Measurements from ENCODE around the gene TESK1. TPM values are rescaled to one million over a fixed set of nuclear protein-coding genes. Genes with fewer than 3 reads are reported as not detected.

Gene TESK1
- polyA plus RNA-seq, 3 donors = 2.9 to 38.3 (median 2.9) TPM

DNA sequence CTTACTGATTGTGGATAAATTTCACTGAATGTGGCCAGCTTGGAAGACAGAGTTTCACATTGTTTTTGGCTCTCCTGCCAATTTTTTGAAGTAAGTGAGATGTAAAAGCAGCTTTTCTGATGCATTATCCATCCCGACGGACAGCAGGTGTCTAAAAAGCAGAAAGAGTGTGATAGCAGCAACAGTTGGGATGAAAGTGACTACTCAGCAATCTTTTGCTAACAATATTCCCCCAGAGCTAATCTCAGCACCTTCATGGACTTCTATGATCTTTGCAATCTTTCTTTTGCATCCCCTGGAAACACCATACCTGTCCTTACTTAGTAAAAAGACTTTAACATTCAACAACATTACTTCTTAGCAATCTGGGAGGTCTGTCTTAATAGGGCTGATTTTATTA lies 7.8 kb downstream of the TESK1 start:
- no peak for DNase-seq
- no peak overlapping the region for H3K27ac ChIP-seq (ENCODE audit: low read depth in 1 of 2, low read length in 2 of 2)
- Mint-ChIP-seq H3K4me3 (no peak overlapping the region), H3K4me1 (peaks cover 26% of the 10 kb centered on the region), H3K27ac (no peak overlapping the region), H3K9me3 (no peaks in the 10 kb centered on the region), H3K27me3 (ENCODE audit: low read depth in 3 of 3) (peaks cover 11 to 25% (median 19%) of the 10 kb centered on the region in 3 donors), H3K36me3 (peaks cover 19 to 20% of the 10 kb centered on the region in 2 donors)
- H3K4me2 ChIP-seq (replicated peaks; ENCODE audit: extremely low read depth, low read length, poor library complexity, severe bottlenecking) = no peak overlapping the region
- TF ChIP-seq, protein P1, sequence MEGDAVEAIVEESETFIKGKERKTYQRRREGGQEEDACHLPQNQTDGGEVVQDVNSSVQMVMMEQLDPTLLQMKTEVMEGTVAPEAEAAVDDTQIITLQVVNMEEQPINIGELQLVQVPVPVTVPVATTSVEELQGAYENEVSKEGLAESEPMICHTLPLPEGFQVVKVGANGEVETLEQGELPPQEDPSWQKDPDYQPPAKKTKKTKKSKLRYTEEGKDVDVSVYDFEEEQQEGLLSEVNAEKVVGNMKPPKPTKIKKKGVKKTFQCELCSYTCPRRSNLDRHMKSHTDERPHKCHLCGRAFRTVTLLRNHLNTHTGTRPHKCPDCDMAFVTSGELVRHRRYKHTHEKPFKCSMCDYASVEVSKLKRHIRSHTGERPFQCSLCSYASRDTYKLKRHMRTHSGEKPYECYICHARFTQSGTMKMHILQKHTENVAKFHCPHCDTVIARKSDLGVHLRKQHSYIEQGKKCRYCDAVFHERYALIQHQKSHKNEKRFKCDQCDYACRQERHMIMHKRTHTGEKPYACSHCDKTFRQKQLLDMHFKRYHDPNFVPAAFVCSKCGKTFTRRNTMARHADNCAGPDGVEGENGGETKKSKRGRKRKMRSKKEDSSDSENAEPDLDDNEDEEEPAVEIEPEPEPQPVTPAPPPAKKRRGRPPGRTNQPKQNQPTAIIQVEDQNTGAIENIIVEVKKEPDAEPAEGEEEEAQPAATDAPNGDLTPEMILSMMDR (IDR thresholded peaks at IDR 0.05) = no peak
- H3K4me1 ChIP-seq (ENCODE audit: control insufficient read depth in 1 of 2, insufficient read depth in 2 of 2, low read length in 2 of 2) = peaks cover 13 to 15% of the 10 kb centered on the region in 2 donors
- no peak overlapping the region for H3K4me3 ChIP-seq (replicated peaks in 1 of 3; ENCODE audit: low read depth in 2 of 3, low read length in 3 of 3)
- no peaks in the 10 kb centered on the region for H3K79me2 ChIP-seq (ENCODE audit: insufficient read depth, low read length)
- no peaks in the 10 kb centered on the region for H4K20me1 ChIP-seq (ENCODE audit: insufficient read depth, low read length)
- H2AFZ ChIP-seq (ENCODE audit: insufficient read depth, low read depth, low read length, poor library complexity, severe bottlenecking) = no peak overlapping the region
- intact Hi-C loops (cut with micrococcal nuclease) = no loop called here
- no CpG with 5 or more reads among the region's 2 CpGs for WGBS (ENCODE audit: insufficient coverage)
- H3K9me3 ChIP-seq (replicated peaks in 1 of 2; ENCODE audit: control insufficient read depth in 1 of 2, insufficient read depth in 1 of 2, low read length in 2 of 2) = no peaks in the 10 kb centered on the region
- no peaks in the 10 kb centered on the region for H3K27me3 ChIP-seq (ENCODE audit: control insufficient read depth in 2 of 2, insufficient read depth in 2 of 2, low read length in 2 of 2)
- H3K36me3 ChIP-seq (replicated peaks in 1 of 2; ENCODE audit: control insufficient read depth in 1 of 2, insufficient read depth in 2 of 2, low read length in 2 of 2) = peaks cover 22% of the 10 kb centered on the region in 2 donors
- H3K9ac ChIP-seq (ENCODE audit: insufficient read depth, low read length, poor library complexity, severe bottlenecking) = no peak overlapping the region

DNA sequence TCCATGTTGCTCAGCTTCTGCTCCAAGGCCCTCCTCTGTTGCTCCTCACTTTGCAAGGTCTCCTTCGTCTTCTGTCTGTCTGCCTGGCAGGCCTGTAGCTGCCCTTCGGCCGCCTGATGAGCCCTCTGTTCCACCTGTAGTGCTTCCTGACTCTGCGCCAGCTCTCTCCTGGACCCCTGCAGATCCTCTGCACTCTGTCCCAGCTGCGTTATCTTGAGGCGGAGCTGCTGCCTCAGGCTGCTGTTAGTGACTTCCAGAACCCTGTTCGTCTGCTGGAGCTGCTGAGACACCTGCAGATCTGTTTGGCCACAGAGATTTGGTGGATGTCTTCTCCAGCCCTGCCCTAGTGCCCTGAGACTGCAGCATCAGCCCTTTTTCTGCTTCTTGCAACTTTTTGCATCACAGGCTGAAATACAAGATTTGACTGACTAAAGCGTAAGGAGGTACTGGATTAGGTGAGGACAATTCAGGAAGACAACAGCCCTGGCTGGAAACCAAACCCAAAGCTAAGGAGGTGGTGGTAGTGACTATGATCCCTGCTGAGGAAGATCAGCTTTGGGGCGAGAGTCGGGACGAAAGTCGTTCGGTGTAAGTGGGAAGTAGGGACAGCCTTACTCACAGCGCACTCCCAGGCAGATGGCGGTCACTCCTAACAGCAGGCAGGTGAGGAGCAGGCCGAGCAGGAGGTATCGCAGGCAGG lies 11.1 kb downstream of the TESK1 start:
- WGBS (ENCODE audit: insufficient coverage) = 89% methylated on average over 11 of the region's 17 CpGs
- no peaks in the 10 kb centered on the region for H3K9me3 Mint-ChIP-seq
- DNase-seq = no peak
- no peak overlapping the region for H2AFZ ChIP-seq (ENCODE audit: insufficient read depth, low read depth, low read length, poor library complexity, severe bottlenecking)
- peak overlapping the region in 5 of 7 donors; percentile 5 to 56 (median 25) for H3K27ac Mint-ChIP-seq
- intact Hi-C loops (cut with micrococcal nuclease) = no loop called here
- no peaks in the 10 kb centered on the region for H3K79me2 ChIP-seq (ENCODE audit: insufficient read depth, low read length)
- H3K27me3 ChIP-seq (ENCODE audit: control insufficient read depth in 2 of 2, insufficient read depth in 2 of 2, low read length in 2 of 2) = no peaks in the 10 kb centered on the region
- peaks cover 32 to 35% of the 10 kb centered on the region in 2 donors for H3K4me1 ChIP-seq (ENCODE audit: control insufficient read depth in 1 of 2, insufficient read depth in 2 of 2, low read length in 2 of 2)
- H3K4me1 Mint-ChIP-seq = peaks cover 45% of the 10 kb centered on the region
- no peaks in the 10 kb centered on the region for H4K20me1 ChIP-seq (ENCODE audit: insufficient read depth, low read length)
- TF ChIP-seq, protein P1 (IDR thresholded peaks at IDR 0.05) = no peak
- peaks cover 13 to 25% (median 19%) of the 10 kb centered on the region in 3 donors for H3K27me3 Mint-ChIP-seq (ENCODE audit: low read depth in 3 of 3)
- no peak overlapping the region for H3K9ac ChIP-seq (ENCODE audit: insufficient read depth, low read length, poor library complexity, severe bottlenecking)
- H3K36me3 Mint-ChIP-seq = peaks cover 3 to 4% of the 10 kb centered on the region in 2 donors
- peak overlapping the region; percentile 77 for H3K4me2 ChIP-seq (replicated peaks; ENCODE audit: extremely low read depth, low read length, poor library complexity, severe bottlenecking)
- no peaks in the 10 kb centered on the region for H3K36me3 ChIP-seq (replicated peaks in 1 of 2; ENCODE audit: control insufficient read depth in 1 of 2, insufficient read depth in 2 of 2, low read length in 2 of 2)
- H3K27ac ChIP-seq (ENCODE audit: low read depth in 1 of 2, low read length in 2 of 2) = no peak overlapping the region
- peak overlapping the region; percentile 83 to 90 for H3K4me3 Mint-ChIP-seq
- no peak overlapping the region for H3K4me3 ChIP-seq (replicated peaks in 1 of 3; ENCODE audit: low read depth in 2 of 3, low read length in 3 of 3)
- H3K9me3 ChIP-seq (replicated peaks in 1 of 2; ENCODE audit: control insufficient read depth in 1 of 2, insufficient read depth in 1 of 2, low read length in 2 of 2) = no peaks in the 10 kb centered on the region
